Inflammatory macrophage (primary cell): ENCODE measurements around the gene ARHGAP25.

Experiments used
- DNase-seq, 2 donors: peaks; one replicate each; pipeline ENCODE4 v3.0.0-alpha.2; 2020 to 2022

The ARHGAP25 gene

DNA sequence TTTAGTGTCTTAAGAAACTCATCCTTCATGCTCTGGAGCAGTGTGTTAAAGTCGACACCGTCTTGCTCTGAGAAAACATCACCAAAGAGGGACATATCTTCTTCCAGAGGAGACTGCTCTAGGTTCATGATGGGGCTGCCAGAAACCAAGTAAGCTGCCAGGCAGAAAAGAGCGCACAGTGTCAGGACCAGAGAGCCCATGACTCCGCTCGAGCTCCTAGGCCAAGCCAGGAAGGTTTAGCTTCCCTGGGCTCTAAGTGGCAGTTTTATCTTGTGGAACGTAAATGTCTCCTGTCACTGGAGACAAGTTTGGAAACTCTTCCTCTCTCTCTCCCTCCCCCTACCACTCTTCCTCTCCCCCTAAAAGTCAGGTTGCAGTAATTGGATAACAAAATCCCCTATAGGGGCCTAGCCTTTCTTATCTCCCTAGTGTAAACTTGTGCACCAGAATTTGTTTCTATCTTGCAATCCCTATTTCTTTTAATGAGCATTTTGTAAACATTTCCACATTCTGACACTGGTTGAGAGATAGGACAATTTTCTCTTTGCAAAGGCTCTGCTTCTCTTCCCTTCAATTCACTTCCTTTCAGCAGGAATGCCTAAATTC, 136.7 kb downstream of the ARHGAP25 start, which contains the start of gene BMP10:
BMP10 (minus strand) TSS at position 239 of the 606 bp plus-strand sequence; CDS start at position 200, 39 bp downstream.
- DNase-seq: no peak
